Lung (tissue), 12 donors: ENCODE results near the gene C2CD4D. TPM values are rescaled to one million over a fixed set of nuclear protein-coding genes. Genes with fewer than 3 reads are reported as not detected.

Experiments used
- ATAC-seq: fragments of 200-7000 bp; cut with Tn5 transposase; one replicate; pipeline ENCODE4 v1.9.1; 2020; ENCODE audit warnings: moderate number of reproducible peaks; ENCODE audit not compliant: insufficient read depth, low FRiP score
- DNase-seq, 3 donors: peaks; one replicate each; pipeline ENCODE4 v3.0.0-alpha.2; 2013 to 2017
- H3K27ac ChIP-seq, 2 donors: one replicate each; pipeline ENCODE4 v1.5.1; 2013; ENCODE audit warnings: mild to moderate bottlenecking in 2 of 2, moderate library complexity in 2 of 2, control low read depth in 1 of 2, inconsistent platforms in 1 of 2, low read depth in 1 of 2, low read length in 1 of 2
- H3K27me3 ChIP-seq, 3 donors: one replicate each; pipeline ENCODE4 v1.5.1; 2013; ENCODE audit warnings: low read length in 2 of 3; ENCODE audit not compliant: control insufficient read depth in 3 of 3, insufficient read depth in 3 of 3
- H3K36me3 ChIP-seq, 4 donors: one replicate each; pipeline ENCODE4 v1.5.1; 2013; ENCODE audit warnings: low read length in 4 of 4, mild to moderate bottlenecking in 1 of 4, moderate library complexity in 1 of 4; ENCODE audit not compliant: control insufficient read depth in 4 of 4, insufficient read depth in 4 of 4
- H3K4me1 ChIP-seq, 5 donors: one replicate each; pipeline ENCODE4 v1.5.1; 2013; ENCODE audit warnings: low read length in 5 of 5, mild to moderate bottlenecking in 2 of 5, moderate library complexity in 1 of 5; ENCODE audit not compliant: control insufficient read depth in 5 of 5, insufficient read depth in 5 of 5
- H3K4me3 ChIP-seq: one replicate; pipeline ENCODE4 v1.5.1; 2013; ENCODE audit warnings: mild to moderate bottlenecking, control low read depth, moderate library complexity
- H3K9ac ChIP-seq, 2 donors: one replicate each; pipeline ENCODE4 v1.5.1; 2013; ENCODE audit warnings: low read length in 2 of 2, control low read depth in 1 of 2; ENCODE audit not compliant: insufficient read depth in 1 of 2
- H3K9me3 ChIP-seq, 4 donors: one replicate each; pipeline ENCODE4 v1.5.1; 2013; ENCODE audit warnings: low read length in 3 of 4, mild to moderate bottlenecking in 1 of 4, moderate library complexity in 1 of 4; ENCODE audit not compliant: control insufficient read depth in 4 of 4, insufficient read depth in 3 of 4
- CTCF ChIP-seq: IDR thresholded peaks from 2 replicates; pipeline ENCODE4 v1.5.1; 2012; ENCODE audit warnings: mild to moderate bottlenecking; ENCODE audit errors: control extremely low read depth, extremely low read depth
- WGBS, 2 donors: extraction: QIAGEN DNeasy Blood & Tissue Kit; methylation state at CpG; one replicate each; pipeline ENCODE4 v1.1.7; 2013; 5-methylcytosine and 5-hydroxymethylcytosine counted together
- polyA plus RNA-seq, 2 donors: library from polyadenylated mRNA; stranded (reverse); fragments of 200-250 nt; gene quantifications; one replicate each; pipeline ENCODE4 v1.2.1, GENCODE V29; 2013
- total RNA-seq, 2 donors: library from RNA; depleted of rRNA in 1 of 2; stranded (reverse); fragments of >200 nt in 1 of 2; gene quantifications; one replicate each; pipeline ENCODE4 v1.2.1, GENCODE V29; 2014 to 2021
- donor health status: control.
- donor health status: control.
- donor health status: Bipolar disorder and iron deficiency.
- donor health status: healthy.
- donor health status: DM: yes; HTN: yes; CAD: no.

Gene C2CD4D
- total and polyA plus RNA-seq, 4 donors = 0.10 to 0.40 (median 0.19) TPM; not detected in 1

GRCh38 chr1:151871284-151872030, 31.8 kb upstream of the C2CD4D start:
- Histone ChIP-seq H3K9me3 (no peaks in the 10 kb centered on the region), H3K4me3 (no peak overlapping the region), H3K9ac (no peak overlapping the region), H3K4me1 (peaks cover 0 to 8% (median 5%) of the 10 kb centered on the region in 5 donors), H3K27me3 (no peaks in the 10 kb centered on the region), H3K27ac (no peak overlapping the region), H3K36me3 (peaks cover 0 to 8% (median 6%) of the 10 kb centered on the region in 4 donors)
- 63 to 65% methylated on average over 5 of the region's 5 CpGs for WGBS, 2 donors
- ATAC-seq (no peak), DNase-seq (no peak)
- TF ChIP-seq CTCF = no peak

GRCh38 chr1:151868486-151868885, 28.9 kb upstream of the C2CD4D start:
- Histone ChIP-seq H3K9ac (no peak overlapping the region), H3K27me3 (no peaks in the 10 kb centered on the region), H3K27ac (no peak overlapping the region), H3K36me3 (peaks cover 0 to 4% (median 1%) of the 10 kb centered on the region in 4 donors), H3K4me1 (peaks cover 0 to 12% (median 5%) of the 10 kb centered on the region in 5 donors), H3K9me3 (no peaks in the 10 kb centered on the region), H3K4me3 (no peak overlapping the region)
- ATAC-seq = no peak
- WGBS, 2 donors = 39 to 41% methylated on average over 3 of the region's 3 CpGs
- peak; percentile 83 to 97 (median 97) for DNase-seq
- TF ChIP-seq CTCF = no peak

GRCh38 chr1:151867765-151868411, 28.3 kb upstream of the C2CD4D start:
- DNase-seq (peak in 1 of 3 donors; percentile 30), ATAC-seq (no peak)
- no peak overlapping the region for H3K27ac ChIP-seq
- no peaks in the 10 kb centered on the region for H3K27me3 ChIP-seq
- H3K4me3 ChIP-seq = no peak overlapping the region
- H3K36me3 ChIP-seq = peaks cover 0 to 2% (median under 1%) of the 10 kb centered on the region in 4 donors
- no peaks in the 10 kb centered on the region for H3K9me3 ChIP-seq
- H3K9ac ChIP-seq = no peak overlapping the region
- WGBS, 2 donors = 58 to 65% methylated on average over 7 of the region's 7 CpGs
- no peak for TF ChIP-seq CTCF
- peaks cover 0 to 12% (median 5%) of the 10 kb centered on the region in 5 donors for H3K4me1 ChIP-seq
